Tibial artery (tissue), 4 donors: ENCODE measurements around the gene RAB5A.
"Not testable (repeated sequence)": the region's sequence is repeated elsewhere in the genome, so short reads cannot be mapped to it uniquely, and the experiment has no call there.

ENCODE experiments used
- DNase-seq, 2 donors: peaks; one replicate each; pipeline ENCODE4 v3.0.0-alpha.2; 2019
- H3K27ac ChIP-seq, 2 donors: fragments of 200-600 bp; sonication (generic) in 1 of 2; 1 replicate in 1 of 2; 2 replicates in 1 of 2; pipeline ENCODE4 v1.5.1; 2018 to 2019; ENCODE audit warnings: mild to moderate bottlenecking in 1 of 2
- H3K27me3 ChIP-seq, 2 donors: fragments of 200-600 bp; sonication (generic) in 1 of 2; one replicate each; pipeline versions ENCODE4 v1.5.1 to v1.6.0; 2016 to 2019
- H3K36me3 ChIP-seq, 3 donors: fragments of 200-600 bp; sonication (generic) in 2 of 3; one replicate each; pipeline ENCODE4 v1.5.1; 2016 to 2019; ENCODE audit warnings: mild to moderate bottlenecking in 2 of 3
- H3K4me1 ChIP-seq, 4 donors: fragments of 200-600 bp; sonication (generic) in 2 of 4; 1 replicate in 3 of 4; 2 replicates in 1 of 4; pipeline ENCODE4 v1.5.1; 2016 to 2019
- H3K4me3 ChIP-seq, 2 donors: fragments of 200-600 bp; sonication (generic) in 1 of 2; 1 replicate in 1 of 2; 2 replicates in 1 of 2; pipeline ENCODE4 v1.5.1; 2018 to 2019; ENCODE audit warnings: mild to moderate bottlenecking in 2 of 2
- H3K9me3 ChIP-seq, 3 donors: fragments of 200-600 bp; sonication (generic) in 1 of 3; one replicate each; pipeline ENCODE4 v1.5.1; 2016 to 2019
- intact Hi-C: fragments of 100-400 bp; cut with DNase I; formaldehyde crosslinking; loops from one replicate; pipeline ENCODE4 v1.15.0; 2023; ENCODE audit warnings: low total_unique reads
- TF ChIP-seq, protein P1 (sequence below), 2 experiments: fragments of 200-600 bp in 1 of 2; fragments of 450-650 bp in 1 of 2; IDR thresholded peaks; one replicate each; pipeline ENCODE4 v1.5.1; 2017 to 2019; ENCODE audit warnings: antibody characterized with exemption in 2 of 2, mild to moderate bottlenecking in 1 of 2, moderate library complexity in 1 of 2

Gene RAB5A

DNA sequence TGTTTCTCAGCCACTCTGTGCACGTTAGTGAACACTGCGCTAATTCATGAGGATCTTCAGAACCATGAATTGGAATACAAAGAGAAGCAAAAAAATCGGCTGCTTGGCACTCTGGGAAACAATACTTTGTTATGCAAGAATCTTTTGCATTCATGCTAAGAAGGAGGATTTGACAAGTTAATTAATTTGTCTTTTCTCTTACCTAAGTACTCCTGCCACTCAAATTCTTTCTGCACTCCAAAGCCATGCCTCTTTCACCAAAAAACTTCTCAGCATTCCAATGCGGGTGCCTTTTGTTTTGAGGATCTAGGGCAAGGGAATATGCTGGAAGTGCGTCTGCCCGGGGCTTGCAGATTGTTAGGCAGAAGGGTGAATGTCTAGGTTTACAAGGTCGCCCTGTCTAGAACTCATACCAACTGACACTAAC lies 82.0 kb downstream of the RAB5A start:
- no peak for DNase-seq

DNA sequence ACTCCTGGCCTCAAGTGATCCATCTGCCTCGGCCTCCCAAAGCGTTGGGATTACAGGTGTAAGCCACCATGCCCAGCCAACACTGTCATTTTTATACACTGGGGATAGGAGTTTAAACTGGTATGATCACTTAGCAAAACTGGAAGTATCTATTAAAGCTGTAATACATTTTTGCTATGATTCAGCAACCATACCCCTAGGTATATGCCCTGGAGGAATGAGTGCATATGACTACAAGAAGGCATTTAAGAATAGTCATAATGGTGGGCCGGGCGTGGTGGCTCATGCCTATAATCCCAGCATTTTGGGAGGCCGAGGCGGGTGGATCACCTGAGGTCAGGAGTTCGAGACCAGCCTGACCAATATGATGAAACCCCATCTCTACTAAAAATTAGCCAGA lies 85.0 kb downstream of the RAB5A start:
- intact Hi-C loops, H3K27me3 ChIP-seq, H3K4me3 ChIP-seq, DNase-seq, H3K4me1 ChIP-seq, H3K36me3 ChIP-seq, H3K9me3 ChIP-seq, H3K27ac ChIP-seq: not testable (repeated sequence)

More for the DNA sequence above, 82.0 kb downstream of the RAB5A start:
- intact Hi-C loops: no loop called here
- Histone ChIP-seq H3K27ac (no peak overlapping the region), H3K36me3 (no peaks in the 10 kb centered on the region), H3K4me1 (peaks cover 0 to 8% (median 3%) of the 10 kb centered on the region in 4 donors), H3K9me3 (no peaks in the 10 kb centered on the region), H3K4me3 (no peak overlapping the region), H3K27me3 (no peaks in the 10 kb centered on the region)
- TF ChIP-seq, protein P1, sequence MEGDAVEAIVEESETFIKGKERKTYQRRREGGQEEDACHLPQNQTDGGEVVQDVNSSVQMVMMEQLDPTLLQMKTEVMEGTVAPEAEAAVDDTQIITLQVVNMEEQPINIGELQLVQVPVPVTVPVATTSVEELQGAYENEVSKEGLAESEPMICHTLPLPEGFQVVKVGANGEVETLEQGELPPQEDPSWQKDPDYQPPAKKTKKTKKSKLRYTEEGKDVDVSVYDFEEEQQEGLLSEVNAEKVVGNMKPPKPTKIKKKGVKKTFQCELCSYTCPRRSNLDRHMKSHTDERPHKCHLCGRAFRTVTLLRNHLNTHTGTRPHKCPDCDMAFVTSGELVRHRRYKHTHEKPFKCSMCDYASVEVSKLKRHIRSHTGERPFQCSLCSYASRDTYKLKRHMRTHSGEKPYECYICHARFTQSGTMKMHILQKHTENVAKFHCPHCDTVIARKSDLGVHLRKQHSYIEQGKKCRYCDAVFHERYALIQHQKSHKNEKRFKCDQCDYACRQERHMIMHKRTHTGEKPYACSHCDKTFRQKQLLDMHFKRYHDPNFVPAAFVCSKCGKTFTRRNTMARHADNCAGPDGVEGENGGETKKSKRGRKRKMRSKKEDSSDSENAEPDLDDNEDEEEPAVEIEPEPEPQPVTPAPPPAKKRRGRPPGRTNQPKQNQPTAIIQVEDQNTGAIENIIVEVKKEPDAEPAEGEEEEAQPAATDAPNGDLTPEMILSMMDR (IDR thresholded peaks at IDR 0.05): no peak
